ENCODE results near the gene NIPA2. TPM values are rescaled to one million over a fixed set of nuclear protein-coding genes. Genes with fewer than 3 reads are reported as not detected.

NIPA2 gene
- total RNA-seq, 1 experiment from 2014 or later: 77.9 TPM

DNA sequence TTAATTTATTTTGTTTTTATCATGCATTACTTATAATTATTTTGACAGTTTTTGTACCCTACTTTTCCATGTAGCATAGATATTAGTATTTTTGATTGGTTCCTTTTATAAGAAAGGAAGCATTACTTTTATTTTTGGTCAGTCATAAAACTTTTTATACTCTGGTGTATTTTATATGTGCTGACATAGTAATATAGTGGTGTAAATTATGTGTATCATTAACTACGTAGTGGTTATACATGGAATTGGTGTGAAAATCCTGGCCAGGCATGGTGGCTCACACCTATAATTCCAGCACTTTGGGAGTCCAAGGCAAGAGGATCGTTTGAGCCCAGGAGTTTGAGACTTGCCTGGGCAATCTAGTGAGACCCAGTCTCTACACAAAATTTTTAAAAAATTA is 18.8 kb upstream of the NIPA2 start:
- Histone ChIP-seq H3T11ph (ENCODE audit: low read length) (no peak overlapping the region), H3K4ac (ENCODE audit: low read depth, low read length) (no peak overlapping the region), H4K20me1 (ENCODE audit: control insufficient read depth, insufficient read depth, insufficient read length) (peaks cover 3% of the 10 kb centered on the region), H3K9ac (ENCODE audit: extremely low read depth, insufficient read length, low read length) (no peak overlapping the region), H3K27ac (ENCODE audit: insufficient read length, low read depth, low read length) (no peak overlapping the region), H2AK5ac (ENCODE audit: insufficient read length, low read length) (no peak overlapping the region), H4K8ac (replicated peaks; ENCODE audit: insufficient read length, low read depth, low read length) (no peak overlapping the region), H3K4me2 (ENCODE audit: insufficient read depth, insufficient read length, low read length) (no peak overlapping the region), H2BK120ac (ENCODE audit: low read depth, low read length, poor library complexity, severe bottlenecking) (no peak overlapping the region), H3K9me3 (ENCODE audit: control insufficient read depth, low read depth, low read length) (no peaks in the 10 kb centered on the region), H3K18ac (ENCODE audit: insufficient read length, low read depth, low read length) (no peak overlapping the region), H3K79me2 (ENCODE audit: insufficient read depth, low read length) (no peaks in the 10 kb centered on the region), H3K23me2 (ENCODE audit: insufficient read length, low read depth, low read length, poor library complexity, severe bottlenecking) (no peaks in the 10 kb centered on the region), H3K79me1 (ENCODE audit: insufficient read depth, low read depth, low read length, poor library complexity, severe bottlenecking) (no peaks in the 10 kb centered on the region), H2BK15ac (ENCODE audit: low read depth, low read length) (no peak overlapping the region), H3K56ac (ENCODE audit: insufficient read length, low read depth, low read length) (no peak overlapping the region), H4K5ac (ENCODE audit: insufficient read length, low read depth, low read length) (no peak overlapping the region), H3K23ac (ENCODE audit: insufficient read length, low read depth, low read length) (no peak overlapping the region), H3K14ac (ENCODE audit: insufficient read depth, low read length) (no peak overlapping the region), H2AFZ (ENCODE audit: low read length) (no peak overlapping the region), H4K91ac (ENCODE audit: insufficient read length, low read depth, low read length) (no peak overlapping the region), H3K4me1 (ENCODE audit: insufficient read depth, low read length) (no peaks in the 10 kb centered on the region), H3K27me3 (ENCODE audit: insufficient read depth, low read length) (no peaks in the 10 kb centered on the region), H2BK5ac (ENCODE audit: insufficient read length, low read length) (no peak overlapping the region), H2BK20ac (ENCODE audit: low read depth, low read length, poor library complexity, severe bottlenecking) (no peak overlapping the region), H2BK12ac (ENCODE audit: insufficient read length, low read depth, low read length) (no peak overlapping the region)
- TF ChIP-seq CTCF (conservative IDR thresholded peaks at IDR 0.05): no peak
- DNase-seq: no peak
- Mint-ChIP-seq H3K27me3 (ENCODE audit: low read depth) (no peaks in the 10 kb centered on the region), H3K27ac (no peak overlapping the region), H3K4me3 (no peak overlapping the region), H3K36me3 (ENCODE audit: insufficient read depth in 1 of 3, low read depth in 3 of 3) (peaks cover 18 to 45% (median 22%) of the 10 kb centered on the region in 3 experiments), H3K9me3 (no peaks in the 10 kb centered on the region), H3K4me1 (peaks cover 0 to 2% of the 10 kb centered on the region in 2 experiments; a peak in 1 of 4 replicates)
- no CpG with 5 or more reads among the region's 2 CpGs for WGBS (ENCODE audit: extremely low coverage, insufficient read length, low lambda C conversion rate)

Measured in H9 (cell line).